SK-N-MC (cell line): ENCODE measurements around the gene USB1.

ENCODE experiments used
- DNase-seq: peaks from one replicate; pipeline ENCODE4 v3.0.0-alpha.2; 2011; ENCODE audit warnings: low read depth, low spot score
- H3K27ac ChIP-seq: fragments of 200-600 bp; sonication (generic); 2 replicates; pipeline ENCODE4 v1.5.1; 2016; ENCODE audit warnings: mixed run types
- H3K36me3 ChIP-seq: fragments of 200-600 bp; sonication (generic); 2 replicates; pipeline ENCODE4 v1.6.1; 2017; ENCODE audit warnings: antibody characterized with exemption, low read length, mixed read lengths; ENCODE audit not compliant: insufficient read depth
- H3K4me3 ChIP-seq: fragments of 200-600 bp; sonication (generic); 2 replicates; pipeline ENCODE4 v1.5.1; 2016
- H3K9ac ChIP-seq: fragments of 200-600 bp; sonication (generic); 2 replicates; pipeline ENCODE4 v1.8.0; 2017; ENCODE audit warnings: mixed run types, mixed read lengths; ENCODE audit not compliant: insufficient read length
- H3K9me3 ChIP-seq: fragments of 200-600 bp; sonication (generic); 2 replicates; pipeline ENCODE4 v1.6.1; 2017; ENCODE audit warnings: low read depth, mild to moderate bottlenecking, antibody characterized with exemption, low read length, moderate library complexity, mixed read lengths
- EZH2 ChIP-seq: fragments of 200-600 bp; sonication (generic); IDR thresholded peaks from one replicate; pipeline ENCODE4 v1.6.1; 2017; ENCODE audit warnings: antibody characterized with exemption
- FOXP2 ChIP-seq: optimal IDR thresholded peaks from 2 replicates; pipeline ENCODE3; 2011; ENCODE audit warnings: mild to moderate bottlenecking, moderate library complexity; ENCODE audit not compliant: insufficient read depth; ENCODE audit errors: extremely low read length, control extremely low read depth
- POLR2AphosphoS5 ChIP-seq: IDR thresholded peaks from 2 replicates; pipeline ENCODE4 v1.6.1; 2012; ENCODE audit warnings: mild to moderate bottlenecking, low read depth, low read length, borderline replicate concordance

USB1 gene

DNA sequence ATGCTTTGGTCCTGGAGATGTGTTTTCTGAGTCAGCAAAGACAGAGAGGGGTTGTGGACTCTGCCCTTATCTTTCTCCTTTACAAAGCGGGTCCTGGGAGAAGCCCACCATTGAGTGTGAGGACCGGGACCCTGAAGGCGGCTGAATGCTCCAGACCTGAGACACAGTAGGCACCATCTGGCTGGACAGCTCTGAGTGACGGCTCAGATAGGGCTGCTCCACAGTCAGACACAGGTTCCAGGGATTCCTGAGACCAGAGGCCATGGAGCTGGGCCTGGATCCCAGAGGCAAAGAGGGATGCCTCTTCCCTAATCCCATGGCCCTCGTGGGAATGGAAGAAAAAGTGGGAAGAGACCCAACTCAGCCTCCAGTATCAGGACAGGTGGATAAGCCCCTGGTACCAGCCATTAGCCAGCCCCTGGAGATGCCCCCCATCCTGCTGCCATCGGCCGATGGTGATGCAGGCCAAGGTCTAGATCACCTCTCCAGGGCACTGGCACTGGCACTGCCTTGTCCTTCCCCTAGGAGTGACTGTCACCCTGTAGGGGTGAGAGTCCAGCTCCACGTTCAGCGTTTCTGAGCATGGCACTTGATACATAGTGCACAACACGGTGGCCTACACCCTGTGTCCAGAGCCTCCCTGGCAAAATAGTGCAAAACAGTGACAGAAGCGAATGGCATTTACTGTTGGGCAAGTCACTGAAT lies 29.1 kb downstream of the USB1 start:
- H3K9me3 ChIP-seq, result no peaks in the 10 kb centered on the region
- no peak for TF ChIP-seq EZH2
- TF ChIP-seq FOXP2, result no peak
- no peak for TF ChIP-seq POLR2AphosphoS5
- no peak overlapping the region for H3K4me3 ChIP-seq
- H3K27ac ChIP-seq, result no peak overlapping the region
- no peak overlapping the region for H3K9ac ChIP-seq
- DNase-seq, result no peak
- H3K36me3 ChIP-seq, result no peaks in the 10 kb centered on the region

DNA sequence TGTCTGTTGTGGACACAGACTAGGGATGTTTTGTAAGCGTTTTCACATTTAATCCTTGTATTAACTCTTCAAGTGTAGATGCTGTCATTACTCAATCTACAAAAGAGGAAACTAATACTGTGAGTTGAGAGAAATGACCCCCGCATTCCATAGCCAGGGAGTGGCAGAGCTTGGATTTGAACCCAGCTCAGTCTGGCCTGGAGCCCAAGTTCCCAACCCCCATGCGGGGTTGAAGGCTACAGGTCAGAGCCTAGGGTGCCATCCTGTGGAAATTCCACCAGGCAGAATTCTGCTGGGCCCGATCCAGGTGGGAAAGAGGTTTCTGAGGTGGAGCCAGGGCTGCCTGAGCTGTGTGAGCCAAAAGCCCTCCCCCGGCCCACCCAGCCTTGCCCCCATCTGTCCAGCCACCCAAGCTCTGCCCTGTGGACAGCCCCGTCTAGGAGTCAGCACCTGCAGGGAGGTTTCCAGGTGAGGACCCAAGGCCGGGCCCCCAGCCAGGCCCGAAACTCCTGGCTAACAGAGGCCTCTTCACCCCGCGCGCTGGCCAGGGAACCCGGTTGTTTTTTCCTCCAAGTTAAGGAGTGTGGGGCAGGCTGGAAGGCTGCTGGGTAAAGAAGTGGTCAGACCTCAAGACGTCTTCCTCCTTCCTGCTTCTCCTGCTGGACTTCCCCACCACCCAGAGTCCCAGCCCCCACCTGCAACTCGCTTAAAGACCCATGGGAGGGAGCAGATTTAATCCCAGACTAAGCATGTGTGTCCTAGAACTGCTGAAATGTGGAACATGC lies 30.0 kb downstream of the USB1 start:
- DNase-seq, result no peak
- no peaks in the 10 kb centered on the region for H3K36me3 ChIP-seq
- no peak overlapping the region for H3K4me3 ChIP-seq
- H3K9me3 ChIP-seq, result no peaks in the 10 kb centered on the region
- no peak overlapping the region for H3K27ac ChIP-seq
- no peak for TF ChIP-seq FOXP2
- no peak overlapping the region for H3K9ac ChIP-seq

GRCh38 chr16:58032710-58033293 lies 31.6 kb downstream of the USB1 start:
- DNase-seq, result no peak
- H3K9ac ChIP-seq, result no peak overlapping the region
- no peaks in the 10 kb centered on the region for H3K9me3 ChIP-seq
- no peak overlapping the region for H3K4me3 ChIP-seq
- no peak overlapping the region for H3K27ac ChIP-seq
- TF ChIP-seq EZH2 (no peak), FOXP2 (no peak)
- no peaks in the 10 kb centered on the region for H3K36me3 ChIP-seq

- no peak overlapping the region for H3K27ac ChIP-seq
- TF ChIP-seq FOXP2 (no peak), EZH2 (no peak), POLR2AphosphoS5 (no peak)
- H3K9ac ChIP-seq, result no peak overlapping the region
- DNase-seq, result no peak
- no peak overlapping the region for H3K4me3 ChIP-seq
- H3K36me3 ChIP-seq, result no peaks in the 10 kb centered on the region
- H3K9me3 ChIP-seq, result no peaks in the 10 kb centered on the region
These were observed 33.0 kb downstream of the USB1 start for GRCh38 chr16:58034128-58034685.

GRCh38 chr16:58034774-58035173 lies 33.6 kb downstream of the USB1 start:
- Histone ChIP-seq H3K9me3 (no peaks in the 10 kb centered on the region), H3K4me3 (no peak overlapping the region), H3K27ac (no peak overlapping the region), H3K9ac (no peak overlapping the region), H3K36me3 (no peaks in the 10 kb centered on the region)
- TF ChIP-seq POLR2AphosphoS5 (no peak), EZH2 (no peak), FOXP2 (no peak)
- no peak for DNase-seq

DNA sequence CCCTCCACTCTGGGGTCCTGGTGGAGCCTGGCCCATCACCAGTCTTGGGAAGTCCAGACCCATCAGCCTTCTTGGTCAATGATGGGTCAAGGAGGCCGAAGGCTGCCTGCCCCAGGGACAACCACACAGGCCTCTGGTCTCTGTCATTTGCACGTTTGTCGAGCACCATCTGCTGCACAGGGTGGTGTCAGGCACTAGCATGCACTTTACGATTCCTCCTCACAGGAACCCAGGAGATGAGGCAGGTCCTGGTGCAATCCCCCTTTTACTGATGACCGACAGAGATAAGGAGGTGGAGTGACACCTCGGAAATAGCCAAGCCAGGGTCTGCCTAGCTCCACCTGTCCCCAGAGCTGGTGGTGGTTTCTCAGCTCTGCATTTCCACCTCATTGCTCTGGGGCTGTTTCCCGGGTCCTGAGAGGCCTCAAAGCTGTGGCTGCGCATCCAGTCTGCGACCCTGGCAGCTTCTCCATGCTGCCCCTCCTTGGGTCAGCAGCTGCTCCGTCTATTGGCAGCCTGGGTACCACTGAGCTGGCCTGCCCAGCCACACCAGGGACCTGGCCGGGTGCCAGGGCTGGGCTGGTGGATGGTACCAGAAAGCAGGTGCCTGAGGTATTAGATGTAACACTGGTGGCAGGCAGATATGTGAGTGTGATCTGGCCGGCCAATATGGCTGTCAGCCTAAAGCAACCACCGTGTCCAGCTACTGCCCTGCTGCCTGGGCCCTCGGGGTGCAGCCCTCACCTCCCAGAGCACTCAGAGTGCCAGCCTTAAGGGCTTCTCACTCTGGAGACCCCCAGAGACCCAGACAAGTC lies 34.4 kb downstream of the USB1 start:
- DNase-seq, result no peak
- no peaks in the 10 kb centered on the region for H3K9me3 ChIP-seq
- no peak overlapping the region for H3K9ac ChIP-seq
- no peak for TF ChIP-seq POLR2AphosphoS5
- no peak for TF ChIP-seq FOXP2
- TF ChIP-seq EZH2, result no peak
- H3K27ac ChIP-seq, result no peak overlapping the region
- no peak overlapping the region for H3K4me3 ChIP-seq
- no peaks in the 10 kb centered on the region for H3K36me3 ChIP-seq

DNA sequence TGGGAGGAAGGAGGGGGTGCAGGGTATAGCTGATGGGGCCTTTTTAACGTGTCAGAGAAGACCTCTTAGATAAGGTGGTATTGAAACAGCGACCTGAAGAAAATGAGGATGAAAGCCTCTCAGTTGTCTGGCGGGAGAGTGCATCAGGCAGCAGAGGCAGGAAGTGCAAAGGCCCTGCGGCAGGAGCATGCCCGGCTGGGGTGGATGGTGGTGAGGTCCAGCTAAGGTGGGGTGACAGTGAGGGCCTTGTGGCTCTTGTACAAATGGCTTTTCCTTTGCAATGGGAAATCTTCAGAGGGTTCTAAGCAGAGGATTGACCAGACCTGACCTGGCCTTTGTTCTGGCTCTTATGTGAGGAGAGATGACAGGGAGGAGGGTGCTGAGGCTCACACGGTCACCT lies 35.7 kb downstream of the USB1 start:
- no peaks in the 10 kb centered on the region for H3K9me3 ChIP-seq
- DNase-seq, result no peak
- no peak overlapping the region for H3K4me3 ChIP-seq
- no peak overlapping the region for H3K9ac ChIP-seq
- TF ChIP-seq POLR2AphosphoS5, result no peak
- no peak for TF ChIP-seq EZH2
- TF ChIP-seq FOXP2, result no peak
- H3K36me3 ChIP-seq, result no peaks in the 10 kb centered on the region
- no peak overlapping the region for H3K27ac ChIP-seq
